Measurements from ENCODE around the gene FN3K. TPM values are rescaled to one million over a fixed set of nuclear protein-coding genes. Genes with fewer than 3 reads are reported as not detected.

Gene FN3K
- 1 to 10 TPM; 1.0 to 1.8 TPM for total RNA-seq

DNA sequence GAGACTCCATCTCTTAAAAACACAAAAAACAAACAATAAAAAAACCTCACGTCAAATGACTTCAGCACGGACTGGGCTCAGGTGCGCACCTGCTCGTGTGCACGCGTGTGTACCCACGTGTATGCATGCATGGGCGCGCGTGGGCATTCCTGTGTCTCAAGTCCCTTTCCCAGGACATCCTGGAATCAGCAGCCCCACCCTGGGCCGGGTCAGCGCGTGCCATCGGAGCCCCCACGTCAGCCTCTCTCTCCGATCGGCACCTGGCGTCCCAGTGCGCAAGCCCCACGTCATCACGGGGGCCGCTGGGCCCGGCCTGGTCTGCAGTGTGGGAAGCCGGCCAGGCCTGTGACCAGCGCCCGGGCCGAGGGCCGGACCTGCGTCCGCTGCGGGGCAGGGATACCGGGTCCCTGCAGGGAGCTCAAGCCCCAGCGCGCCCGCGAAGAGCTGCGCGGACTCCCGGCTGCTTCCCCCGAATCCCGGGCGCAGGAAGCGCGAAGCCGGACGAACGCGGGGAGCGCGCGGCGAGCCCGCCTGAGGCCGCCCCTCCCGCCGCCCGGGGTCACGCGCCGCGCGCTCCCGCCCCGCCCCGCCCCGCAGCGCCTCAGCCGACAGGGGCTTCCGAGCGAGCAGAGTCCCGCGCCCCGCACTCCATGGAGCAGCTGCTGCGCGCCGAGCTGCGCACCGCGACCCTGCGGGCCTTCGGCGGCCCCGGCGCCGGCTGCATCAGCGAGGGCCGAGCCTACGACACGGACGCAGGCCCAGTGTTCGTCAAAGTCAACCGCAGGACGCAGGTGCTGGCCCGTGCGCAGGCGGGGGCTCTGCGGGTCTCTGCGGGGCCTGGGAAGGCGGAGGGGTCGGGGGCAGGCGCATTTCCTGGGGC lies at the start of gene FN3K:
TSS of gene FN3K (plus strand) at position 629 of the 880 bp plus-strand sequence. CDS start at position 651, 22 bp downstream.
- POLR2A ChIA-PET, result no interaction called here
- CTCF ChIA-PET, result no interaction called here

DNA sequence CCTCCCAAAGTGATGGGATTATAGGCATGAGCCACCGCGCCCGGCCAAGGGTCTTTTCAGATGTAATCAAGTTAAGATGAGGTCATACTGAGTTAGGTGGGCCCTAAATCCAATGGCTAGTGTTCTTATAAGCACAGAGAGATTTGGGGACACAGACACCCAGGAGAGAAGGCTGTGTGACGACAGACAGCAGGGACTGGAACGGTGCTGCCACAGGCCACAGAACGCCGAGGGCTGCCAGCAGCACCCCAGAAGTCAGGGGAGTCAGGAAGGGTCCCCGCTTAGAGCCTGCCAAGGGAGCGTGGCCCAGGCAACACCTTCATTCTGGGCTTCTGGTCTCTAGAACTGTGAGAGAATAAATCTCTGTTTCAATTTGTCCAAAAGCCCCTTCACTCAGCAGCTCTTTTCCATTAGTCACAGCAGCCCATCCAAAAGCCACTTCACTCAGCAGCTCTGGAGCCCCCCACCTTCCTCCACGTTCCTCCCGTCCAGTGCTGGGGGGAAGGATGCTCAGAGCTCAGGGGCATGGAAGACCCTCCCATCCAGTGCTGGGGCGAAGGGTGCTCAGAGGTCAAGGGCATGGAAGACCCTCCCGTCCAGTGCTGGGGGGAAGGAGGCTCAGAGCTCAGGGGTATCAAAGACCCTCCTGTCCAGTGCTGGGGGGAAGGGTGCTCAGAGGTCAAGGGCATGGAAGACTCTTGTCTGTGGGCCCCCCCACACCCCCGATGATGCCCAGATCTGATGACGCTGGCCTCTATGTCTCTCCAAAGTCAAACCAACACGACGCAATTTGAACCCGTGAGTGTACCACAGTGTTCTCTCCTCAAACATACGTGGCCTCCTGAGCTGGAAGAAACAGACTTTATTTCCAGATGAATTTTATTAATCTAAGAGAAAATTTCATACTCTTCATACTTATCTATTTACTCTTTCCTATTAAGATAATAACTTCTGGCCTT lies 48.8 kb upstream of the FN3K start:
- ChIA-PET POLR2A (no interaction called here), CTCF (interaction anchor here (0.6 to 1.2 kb wide), 2 partner anchors 22 to 26 kb away, joined by 3 to 4 read pairs; no protein-coding TSS in a partner anchor)

DNA sequence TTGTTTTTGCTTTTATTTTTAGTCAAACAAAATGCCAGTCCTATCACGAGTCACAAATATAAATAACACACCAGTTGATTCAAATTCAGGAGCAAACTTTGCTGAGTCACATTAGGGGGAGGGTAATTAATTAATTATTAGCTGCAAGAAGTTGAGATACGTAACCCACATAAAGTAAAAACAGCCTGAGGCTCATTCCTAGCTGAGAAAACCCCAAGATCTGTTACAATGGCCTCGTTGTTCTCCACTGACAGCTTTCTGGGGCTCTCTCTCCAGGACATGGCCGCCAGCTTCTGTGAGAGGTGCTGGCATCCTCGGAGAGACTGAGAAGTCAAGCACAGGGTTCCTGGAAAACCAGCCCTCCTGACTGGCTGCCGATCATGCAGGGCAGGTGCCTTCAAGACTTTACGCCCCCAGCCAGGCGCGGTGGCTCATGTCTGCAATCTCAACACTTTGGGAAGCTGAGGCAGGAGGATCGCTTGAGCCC lies 48.0 kb upstream of the FN3K start:
- ChIA-PET CTCF (interaction anchor here (0.6 to 1.2 kb wide), 2 partner anchors 21 to 25 kb away, joined by 3 read pairs; no protein-coding TSS in a partner anchor), POLR2A (no interaction called here)

DNA sequence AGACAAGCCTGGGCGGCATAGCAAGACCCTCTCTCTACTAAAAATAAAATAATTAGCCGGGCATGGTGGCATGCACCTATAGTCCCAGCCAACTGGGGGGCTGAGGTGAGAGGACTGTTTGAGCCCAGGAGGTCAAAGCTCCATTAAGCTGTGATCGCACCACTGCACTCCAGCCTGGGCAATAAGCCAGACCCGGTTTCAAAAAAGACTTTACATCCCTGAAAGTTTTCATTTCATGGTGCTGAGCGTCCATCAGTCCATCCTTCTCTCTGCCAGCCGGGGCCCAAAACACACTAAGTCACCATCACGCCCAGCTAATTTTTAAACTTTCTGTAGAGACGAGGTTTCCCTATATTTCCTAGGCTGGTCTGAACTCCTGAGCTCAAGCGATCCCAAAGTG lies 47.5 kb upstream of the FN3K start:
- ChIA-PET CTCF (interaction anchor here (0.6 kb wide), 1 partner anchor 20 kb away, joined by 3 read pairs; no protein-coding TSS in a partner anchor), POLR2A (no interaction called here)

DNA sequence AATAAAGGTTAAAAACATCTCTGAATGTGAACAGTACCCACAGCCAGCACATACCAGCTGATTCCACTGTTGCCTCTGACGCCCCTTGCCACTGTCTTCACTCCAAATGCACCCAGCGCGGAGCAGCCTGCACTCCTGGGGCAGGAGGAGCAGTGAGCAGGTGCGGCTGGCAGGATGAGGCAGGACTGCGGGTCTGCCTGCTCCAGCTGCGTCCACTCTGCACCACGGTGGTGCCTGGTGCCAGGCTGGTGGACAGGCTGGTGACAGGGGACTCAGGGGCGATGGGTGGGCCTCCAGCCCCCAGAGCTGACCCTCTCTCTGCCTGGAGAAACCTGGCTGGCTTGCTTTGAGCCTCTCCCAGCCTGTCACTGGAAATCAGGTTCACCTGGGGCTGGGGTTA lies 46.3 kb upstream of the FN3K start:
- ChIA-PET POLR2A (no interaction called here), CTCF (no interaction called here)

- POLR2A ChIA-PET, result no interaction called here
- CTCF ChIA-PET, result no interaction called here
Measured at GRCh38 chr17:82690786-82691489, 44.5 kb upstream of the FN3K start.

DNA sequence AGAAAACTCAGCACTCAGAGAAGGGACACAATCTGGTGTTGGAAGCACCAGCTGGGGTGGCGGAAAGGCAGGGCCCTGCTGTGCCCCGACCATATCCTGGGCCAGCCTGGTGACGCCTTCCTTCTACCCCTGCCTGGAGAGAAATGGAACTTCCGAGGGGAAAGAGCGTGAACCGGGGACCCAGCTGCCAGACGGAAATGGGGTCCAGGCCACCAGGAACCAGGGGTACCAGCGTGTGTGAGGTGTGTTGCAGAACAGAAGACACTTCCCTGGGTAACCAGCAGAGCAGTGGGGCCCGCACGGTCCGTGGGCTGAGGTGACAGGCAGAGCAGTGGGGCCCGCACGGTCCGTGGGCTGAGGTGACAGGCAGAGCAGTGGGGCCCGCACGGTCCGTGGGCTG lies 43.7 kb upstream of the FN3K start:
- CTCF ChIA-PET, result no interaction called here
- POLR2A ChIA-PET, result no interaction called here

DNA sequence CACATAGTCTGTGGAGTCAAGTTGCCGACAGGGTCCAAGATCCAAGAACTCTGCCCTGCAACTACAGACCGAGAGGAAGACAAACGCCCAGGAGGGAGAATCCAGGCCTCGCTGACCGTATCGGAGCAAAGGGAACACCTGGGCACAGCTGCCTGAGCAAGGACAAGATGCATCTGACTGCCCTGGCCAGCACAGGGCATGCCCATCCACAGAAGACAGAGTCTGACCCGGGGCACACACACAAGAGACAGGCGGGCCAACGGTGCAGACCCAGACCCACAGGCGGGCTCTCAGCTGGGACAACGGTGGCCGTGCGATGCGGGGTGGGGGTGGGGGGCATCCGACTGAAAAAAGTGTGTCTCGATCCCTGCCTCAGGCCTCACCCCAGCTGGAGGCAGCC lies 43.1 kb upstream of the FN3K start:
- CTCF ChIA-PET, result no interaction called here
- POLR2A ChIA-PET, result no interaction called here

- ChIA-PET CTCF (no interaction called here), POLR2A (no interaction called here)
Measured at GRCh38 chr17:82693168-82693867, 42.1 kb upstream of the FN3K start.

- POLR2A ChIA-PET, result no interaction called here
- CTCF ChIA-PET, result no interaction called here
Measured at GRCh38 chr17:82694647-82695046, 40.8 kb upstream of the FN3K start.

- ChIA-PET CTCF (no interaction called here), POLR2A (no interaction called here)
Measured at GRCh38 chr17:82696259-82696658, 39.2 kb upstream of the FN3K start.

DNA sequence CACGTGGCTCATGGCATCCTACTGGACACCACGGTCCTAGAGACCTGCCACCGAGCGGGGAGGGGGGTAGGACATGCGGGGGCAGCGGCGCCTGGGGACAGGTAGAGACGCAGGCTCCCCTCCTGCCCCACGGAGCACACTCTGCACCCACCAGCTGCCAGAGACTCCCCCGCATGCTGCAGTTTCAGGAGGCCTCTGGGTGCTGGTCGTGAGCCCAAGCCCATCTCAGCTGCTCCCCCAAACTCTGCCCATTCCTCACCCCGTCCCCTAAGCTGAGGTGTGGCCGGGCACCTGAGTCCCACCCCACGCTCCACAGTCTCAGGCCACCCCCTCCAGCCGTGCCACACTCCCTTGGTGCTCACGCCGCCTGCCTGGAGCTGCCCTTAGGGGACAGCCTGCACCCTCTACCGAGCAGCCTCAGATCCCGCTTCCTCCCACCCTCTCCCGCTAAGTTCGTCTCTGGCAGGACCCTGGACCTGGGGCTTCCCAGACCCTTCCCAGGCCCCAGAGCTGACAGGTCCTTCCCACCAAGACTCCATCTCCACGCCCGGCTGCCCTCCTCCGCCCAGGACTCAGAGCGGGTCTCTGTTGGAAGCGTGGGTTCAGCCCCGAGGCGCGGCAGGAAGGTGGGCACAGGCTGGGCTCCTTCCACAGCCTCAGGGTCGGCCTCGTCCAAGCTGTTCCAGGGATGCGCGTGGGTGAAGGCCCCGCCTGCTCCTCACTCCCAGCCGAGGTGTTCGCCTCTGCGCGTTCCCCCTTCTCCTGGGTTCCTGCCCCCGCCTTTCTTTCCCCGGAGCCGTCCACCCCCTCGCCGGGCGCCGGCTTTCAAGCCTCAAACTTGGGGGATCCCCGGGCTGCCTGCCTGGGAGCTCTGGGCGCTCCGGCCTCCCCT lies 38.3 kb upstream of the FN3K start:
- ChIA-PET CTCF (no interaction called here), POLR2A (interaction anchor here (0.5 kb wide), 1 partner anchor 303 kb away, joined by 3 read pairs; no protein-coding TSS in a partner anchor)

DNA sequence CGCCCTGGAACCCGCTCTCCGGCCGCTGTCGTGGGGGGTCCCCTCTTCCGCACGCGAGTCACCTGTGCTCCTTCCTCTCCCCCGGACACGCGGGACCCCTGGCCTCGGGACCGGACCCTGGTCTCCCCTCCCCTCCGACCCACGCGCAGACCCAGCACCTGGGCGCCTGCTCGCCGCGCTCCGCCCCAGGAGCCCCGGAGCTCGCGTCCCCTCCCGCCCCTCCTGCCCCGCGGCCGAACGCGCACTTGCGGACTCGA lies 37.7 kb upstream of the FN3K start:
- CTCF ChIA-PET, result no interaction called here
- POLR2A ChIA-PET, result no interaction called here

GRCh38 chr17:82698065-82698973 lies 37.1 kb upstream of the FN3K start, which contains the start of gene RAB40B:
RAB40B (minus strand) TSS chr17:82698698; CDS start chr17:82698596, 102 bp downstream.
- POLR2A ChIA-PET, result no interaction called here
- CTCF ChIA-PET, result no interaction called here

DNA sequence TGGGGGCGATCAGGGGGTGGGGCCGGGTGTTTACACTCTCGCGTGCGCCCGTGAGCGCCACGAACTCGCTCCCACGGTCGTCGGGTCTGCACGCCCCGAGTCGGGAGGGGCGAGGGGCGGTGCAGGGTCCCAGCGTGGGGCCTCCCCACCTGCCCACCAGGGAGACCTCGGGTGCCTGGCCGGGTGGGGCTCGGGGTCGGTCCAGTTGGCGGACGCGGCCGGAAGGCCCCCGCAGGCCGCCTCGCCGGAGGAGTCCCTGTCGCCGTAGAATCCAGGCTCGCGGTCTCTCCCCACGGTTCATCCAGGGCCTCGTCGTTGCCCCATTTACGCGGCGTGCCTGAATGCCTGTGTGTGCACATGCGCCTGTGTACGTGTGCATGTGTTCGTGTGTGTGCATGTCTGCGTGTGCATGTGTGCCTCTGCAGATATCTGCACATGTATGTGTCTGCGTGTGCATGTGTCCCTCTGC lies 36.4 kb upstream of the FN3K start:
- CTCF ChIA-PET, result no interaction called here
- POLR2A ChIA-PET, result no interaction called here

DNA sequence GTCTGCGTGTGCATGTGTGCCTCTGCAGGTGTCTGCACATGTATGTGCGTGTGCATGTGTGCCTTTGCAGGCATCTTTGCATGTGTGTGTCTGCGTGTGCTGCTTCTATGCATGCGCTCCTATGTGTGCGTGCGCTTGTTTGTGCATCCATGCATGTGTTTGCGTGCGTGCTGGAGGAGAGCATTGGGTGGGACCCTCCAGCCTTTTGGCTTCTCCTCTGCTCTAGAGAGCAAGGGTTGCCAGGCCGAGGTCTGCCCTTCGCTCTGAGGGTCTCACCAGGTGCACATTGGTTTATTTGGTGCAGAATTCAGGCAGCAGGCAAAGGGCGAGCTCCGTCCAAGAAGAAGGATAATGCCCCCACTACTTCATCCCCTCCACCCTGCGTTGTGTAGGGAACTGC lies 35.9 kb upstream of the FN3K start:
- POLR2A ChIA-PET, result no interaction called here
- CTCF ChIA-PET, result no interaction called here

DNA sequence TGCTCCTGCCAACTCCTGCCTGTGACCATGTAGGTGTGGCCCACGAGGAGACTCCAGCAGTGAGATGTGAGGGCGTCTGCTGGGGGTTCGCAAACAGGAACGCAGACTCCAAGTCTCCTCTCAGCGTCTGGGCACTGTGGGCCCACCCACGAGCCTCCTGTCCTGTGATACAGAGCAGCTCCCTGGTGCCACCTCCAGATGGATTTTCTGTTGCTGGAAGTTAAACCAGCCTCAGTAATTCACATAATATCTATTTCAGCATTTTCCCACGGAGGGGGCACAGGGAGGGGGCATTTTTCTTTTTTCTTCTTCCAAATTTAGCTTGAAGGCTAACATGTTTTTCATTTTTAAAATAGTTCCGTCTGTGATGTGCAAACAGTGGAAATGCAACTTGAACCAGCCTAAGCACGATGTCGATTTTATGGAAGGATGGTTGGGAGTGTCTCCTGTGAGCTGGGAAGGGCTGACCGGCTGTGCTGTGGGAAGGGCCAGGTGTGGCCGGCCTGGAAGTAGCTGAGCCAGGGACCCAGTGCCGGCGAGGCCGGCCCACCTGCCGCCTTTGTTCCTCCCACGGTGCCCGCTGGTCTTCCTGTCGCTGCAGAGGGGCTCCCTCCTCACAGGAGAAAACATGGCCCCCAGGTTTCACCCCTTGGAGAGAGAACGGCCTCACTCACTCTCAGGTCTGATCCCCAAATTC lies 33.0 kb upstream of the FN3K start:
- CTCF ChIA-PET, result no interaction called here
- POLR2A ChIA-PET, result no interaction called here
